Lower lobe of right lung (tissue), 2 donors: ENCODE results near the gene HNRNPK. TPM values are rescaled to one million over a fixed set of nuclear protein-coding genes. Genes with fewer than 3 reads are reported as not detected.

ENCODE experiments used
- ATAC-seq, 2 donors: fragments of 200-7000 bp; cut with Tn5 transposase; one replicate each; pipeline ENCODE4 v1.9.1; 2020 to 2022; ENCODE audit warnings: mild to moderate bottlenecking in 2 of 2, moderate library complexity in 2 of 2
- DNase-seq: peaks from one replicate; pipeline ENCODE4 v3.0.0-alpha.2; 2020
- H3K27ac ChIP-seq: fragments of 200-600 bp; one replicate; pipeline ENCODE4 v1.8.0; 2022
- H3K27me3 ChIP-seq: fragments of 200-600 bp; one replicate; pipeline ENCODE4 v1.8.0; 2022; ENCODE audit warnings: low read depth
- H3K36me3 ChIP-seq: fragments of 200-600 bp; one replicate; pipeline ENCODE4 v1.8.0; 2022; ENCODE audit warnings: mild to moderate bottlenecking
- H3K4me1 ChIP-seq: fragments of 200-600 bp; one replicate; pipeline ENCODE4 v1.8.0; 2022
- H3K4me3 ChIP-seq: fragments of 200-600 bp; one replicate; pipeline ENCODE4 v1.8.0; 2022; ENCODE audit warnings: mild to moderate bottlenecking
- H3K9me3 ChIP-seq: fragments of 200-600 bp; one replicate; pipeline ENCODE4 v1.8.0; 2022
- intact Hi-C: fragments of 100-400 bp; cut with DNase I; formaldehyde crosslinking; loops from one replicate; pipeline ENCODE4 v1.11.0; 2022
- total RNA-seq: library from RNA; stranded (reverse); fragmentation: NEBNext Ultra II Directional; extraction: Animal tissue kit (Norgen Biotek cat#: 25700); gene quantifications from one replicate; pipeline ENCODE4 v1.2.1, GENCODE V29; 2021
- TF ChIP-seq, protein P1 (sequence below): fragments of 200-600 bp; IDR thresholded peaks from one replicate; pipeline ENCODE4 v1.8.0; 2022; ENCODE audit warnings: antibody characterized with exemption, mild to moderate bottlenecking
- donor health status: DM: no; HTN: yes; CAD: no; lungs with severe emphysema.

The HNRNPK gene
- total RNA-seq, 1 donor from 2014 or later, result 390 TPM

DNA sequence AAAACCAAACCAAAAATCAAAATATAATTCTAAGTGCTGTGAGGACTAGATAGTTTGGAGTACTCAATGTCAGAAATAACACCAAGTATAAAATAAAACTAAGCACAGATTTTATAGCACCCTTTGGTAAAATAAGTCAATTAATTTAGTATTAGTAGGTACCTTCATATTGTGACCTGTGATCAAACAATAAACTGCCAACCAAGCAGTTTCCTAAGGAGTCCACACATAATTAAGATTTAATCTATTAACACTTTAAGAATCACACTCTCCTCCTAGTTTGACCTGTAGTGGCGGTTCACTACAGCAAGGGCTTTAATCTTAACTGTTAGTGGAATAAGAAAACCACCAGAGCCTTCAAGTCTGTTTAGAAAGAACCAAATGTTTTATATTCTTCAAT lies 2.8 kb downstream of the HNRNPK start:
- Histone ChIP-seq H3K27ac (no peak overlapping the region), H3K4me3 (peak overlapping the region; percentile 92), H3K9me3 (no peaks in the 10 kb centered on the region), H3K4me1 (peaks cover 63% of the 10 kb centered on the region), H3K36me3 (peaks cover 59% of the 10 kb centered on the region), H3K27me3 (no peaks in the 10 kb centered on the region)
- DNase-seq (no peak), ATAC-seq (no peak)
- intact Hi-C loops, result no loop called here
- TF ChIP-seq, protein P1, sequence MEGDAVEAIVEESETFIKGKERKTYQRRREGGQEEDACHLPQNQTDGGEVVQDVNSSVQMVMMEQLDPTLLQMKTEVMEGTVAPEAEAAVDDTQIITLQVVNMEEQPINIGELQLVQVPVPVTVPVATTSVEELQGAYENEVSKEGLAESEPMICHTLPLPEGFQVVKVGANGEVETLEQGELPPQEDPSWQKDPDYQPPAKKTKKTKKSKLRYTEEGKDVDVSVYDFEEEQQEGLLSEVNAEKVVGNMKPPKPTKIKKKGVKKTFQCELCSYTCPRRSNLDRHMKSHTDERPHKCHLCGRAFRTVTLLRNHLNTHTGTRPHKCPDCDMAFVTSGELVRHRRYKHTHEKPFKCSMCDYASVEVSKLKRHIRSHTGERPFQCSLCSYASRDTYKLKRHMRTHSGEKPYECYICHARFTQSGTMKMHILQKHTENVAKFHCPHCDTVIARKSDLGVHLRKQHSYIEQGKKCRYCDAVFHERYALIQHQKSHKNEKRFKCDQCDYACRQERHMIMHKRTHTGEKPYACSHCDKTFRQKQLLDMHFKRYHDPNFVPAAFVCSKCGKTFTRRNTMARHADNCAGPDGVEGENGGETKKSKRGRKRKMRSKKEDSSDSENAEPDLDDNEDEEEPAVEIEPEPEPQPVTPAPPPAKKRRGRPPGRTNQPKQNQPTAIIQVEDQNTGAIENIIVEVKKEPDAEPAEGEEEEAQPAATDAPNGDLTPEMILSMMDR, result no peak

DNA sequence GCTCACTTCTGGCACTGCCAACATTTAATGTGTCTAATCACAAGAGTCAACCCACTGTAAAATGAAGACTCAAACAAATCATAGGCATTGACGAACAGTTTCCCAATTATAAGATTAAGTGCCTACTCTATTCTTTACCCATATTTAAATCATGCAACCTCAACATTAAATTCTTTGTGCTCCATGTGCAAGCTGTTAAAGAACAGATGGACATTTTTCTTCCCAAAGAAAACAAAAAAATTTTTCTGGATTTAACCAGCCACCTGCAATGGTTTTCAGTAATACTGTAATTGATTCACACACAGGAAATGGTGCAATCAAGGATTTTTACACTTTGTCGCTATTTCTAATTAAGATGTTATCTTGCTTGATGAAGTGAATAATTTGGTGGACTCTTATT lies 3.6 kb downstream of the HNRNPK start:
- Histone ChIP-seq H3K4me1 (peaks cover 55% of the 10 kb centered on the region), H3K4me3 (no peak overlapping the region), H3K27ac (no peak overlapping the region), H3K9me3 (no peaks in the 10 kb centered on the region), H3K27me3 (no peaks in the 10 kb centered on the region), H3K36me3 (peaks cover 67% of the 10 kb centered on the region)
- ATAC-seq (no peak), DNase-seq (no peak)
- TF ChIP-seq, protein P1, result no peak
- intact Hi-C loops, result no loop called here

DNA sequence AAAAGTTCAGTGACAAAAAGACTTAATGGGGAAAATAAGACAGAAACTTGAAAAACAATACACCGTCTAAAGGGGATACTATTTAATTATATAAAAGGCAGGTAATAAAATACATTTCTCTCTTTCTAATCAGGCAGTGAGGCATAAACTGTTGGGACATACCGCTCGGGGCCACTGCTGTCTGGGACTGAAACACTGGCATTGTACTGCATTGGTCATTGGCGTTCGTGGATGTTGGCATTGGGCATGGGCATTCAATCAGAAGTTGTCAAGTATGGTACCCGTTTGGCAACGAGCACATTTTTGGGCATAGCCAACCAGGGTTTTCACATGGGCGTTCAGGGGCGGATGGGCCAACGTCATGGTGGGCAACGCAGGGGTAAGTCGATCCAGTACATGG lies 4.7 kb downstream of the HNRNPK start:
- intact Hi-C loops, result no loop called here
- Histone ChIP-seq H3K4me1 (peaks cover 55% of the 10 kb centered on the region), H3K9me3 (no peaks in the 10 kb centered on the region), H3K27me3 (no peaks in the 10 kb centered on the region), H3K36me3 (peaks cover 78% of the 10 kb centered on the region), H3K4me3 (no peak overlapping the region), H3K27ac (no peak overlapping the region)
- TF ChIP-seq, protein P1, result no peak
- DNase-seq (no peak), ATAC-seq (no peak)

GRCh38 chr9:83972286-83972685 lies 7.7 kb downstream of the HNRNPK start:
- TF ChIP-seq, protein P1, result no peak
- DNase-seq, result no peak
- Histone ChIP-seq H3K27me3 (no peaks in the 10 kb centered on the region), H3K9me3 (no peaks in the 10 kb centered on the region), H3K36me3 (peaks cover 100% of the 10 kb centered on the region), H3K27ac (no peak overlapping the region), H3K4me3 (no peak overlapping the region), H3K4me1 (peaks cover 45% of the 10 kb centered on the region)
- intact Hi-C loops, result no loop called here
- no peak for ATAC-seq

GRCh38 chr9:83971485-83971884 lies 8.5 kb downstream of the HNRNPK start:
- H3K27ac ChIP-seq, result no peak overlapping the region
- peaks cover 100% of the 10 kb centered on the region for H3K36me3 ChIP-seq
- no peaks in the 10 kb centered on the region for H3K9me3 ChIP-seq
- peaks cover 37% of the 10 kb centered on the region for H3K4me1 ChIP-seq
- intact Hi-C loops, result no loop called here
- no peak overlapping the region for H3K4me3 ChIP-seq
- DNase-seq (no peak), ATAC-seq (no peak)
- TF ChIP-seq, protein P1, result no peak
- no peaks in the 10 kb centered on the region for H3K27me3 ChIP-seq

DNA sequence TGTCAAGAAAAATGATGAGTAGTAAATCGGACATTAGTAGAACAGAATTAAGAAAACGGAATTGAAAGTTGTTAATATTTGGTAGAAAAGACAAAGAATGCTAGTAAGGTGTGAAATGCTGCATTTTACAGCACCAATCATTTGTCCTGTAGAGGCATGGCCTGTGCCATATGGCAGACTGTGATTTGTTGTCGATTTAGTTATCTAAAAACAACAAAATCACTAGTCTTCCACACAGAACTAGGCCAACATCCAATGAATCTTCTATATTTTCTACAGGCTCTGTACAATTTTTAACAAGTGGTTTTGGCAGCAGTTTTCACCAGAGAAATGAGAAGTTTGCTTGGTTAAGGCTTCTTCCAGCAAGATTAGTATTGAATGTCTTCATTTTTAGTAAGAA lies 10.4 kb downstream of the HNRNPK start:
- no peak overlapping the region for H3K27ac ChIP-seq
- H3K9me3 ChIP-seq, result no peaks in the 10 kb centered on the region
- peaks cover 18% of the 10 kb centered on the region for H3K4me1 ChIP-seq
- no peak overlapping the region for H3K4me3 ChIP-seq
- TF ChIP-seq, protein P1, result no peak
- ATAC-seq, result no peak
- H3K36me3 ChIP-seq, result peaks cover 88% of the 10 kb centered on the region
- H3K27me3 ChIP-seq, result no peaks in the 10 kb centered on the region
- intact Hi-C loops, result no loop called here
- DNase-seq, result no peak
